Measurements from ENCODE around the gene SPAG9. TPM values are rescaled to one million over a fixed set of nuclear protein-coding genes. Genes with fewer than 3 reads are reported as not detected.

The SPAG9 gene
- total RNA-seq, 4 donors from 2014 or later: 39.4 to 211 (median 107) TPM

DNA sequence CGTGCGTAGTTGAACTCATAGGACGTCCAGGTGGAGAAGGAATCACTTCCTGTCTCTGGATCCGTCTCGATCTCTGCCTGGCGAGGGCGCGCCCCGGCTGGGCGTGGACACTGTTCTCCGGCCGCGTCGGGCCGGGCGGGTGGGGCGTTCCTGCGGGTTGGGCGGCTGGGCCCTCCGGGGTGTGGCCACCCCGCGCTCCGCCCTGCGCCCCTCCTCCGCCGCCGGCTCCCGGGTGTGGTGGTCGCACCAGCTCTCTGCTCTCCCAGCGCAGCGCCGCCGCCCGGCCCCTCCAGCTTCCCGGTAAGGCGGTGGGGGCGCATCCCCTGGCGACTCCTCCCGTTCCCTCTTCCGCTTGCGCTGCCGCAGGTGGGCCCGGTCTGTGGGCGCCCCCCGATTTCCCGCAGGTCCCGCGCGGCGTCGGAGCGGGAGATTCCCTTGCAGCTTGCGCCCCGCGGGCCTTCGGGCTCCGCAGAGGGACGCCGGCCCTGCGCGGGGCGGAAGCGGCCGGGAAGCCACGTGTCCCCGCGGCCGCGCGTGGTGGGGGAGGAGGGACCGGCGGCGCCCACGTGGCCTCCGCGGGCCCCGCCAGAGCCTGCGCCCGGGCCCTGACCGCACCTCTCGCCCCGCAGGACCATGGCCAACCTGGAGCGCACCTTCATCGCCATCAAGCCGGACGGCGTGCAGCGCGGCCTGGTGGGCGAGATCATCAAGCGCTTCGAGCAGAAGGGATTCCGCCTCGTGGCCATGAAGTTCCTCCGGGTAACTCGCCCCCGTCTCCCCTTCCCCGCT, 45.7 kb upstream of the SPAG9 start, which contains the start of gene NME2:
Gene NME2 (plus strand): TSS at position 214 of the 789 bp plus-strand sequence. CDS start 420 bp downstream, at position 634.
- Histone ChIP-seq H3K4me1 (peaks cover 6 to 7% of the 10 kb centered on the region in 2 donors), H3K27me3 (no peaks in the 10 kb centered on the region), H3K36me3 (no peaks in the 10 kb centered on the region), H3K27ac (peak within 1 kb of the TSS; percentile 92 to 96), H3K9me3 (no peaks in the 10 kb centered on the region), H3K4me3 (peak within 1 kb of the TSS; percentile 50 to 81)
- intact Hi-C loops (cut with DNase I; ENCODE audit: low total_unique reads): no loop called here
- peak; percentile 90 for DNase-seq
- TF ChIP-seq CTCF (IDR thresholded peaks at IDR 0.05) (peak in 2 of 4 experiments; percentile 10 to 15), POLR2A (IDR thresholded peaks at IDR 0.05) (peak; percentile 4 to 69)

GRCh38 chr17:51165680-51166197, 45.1 kb upstream of the SPAG9 start:
- intact Hi-C loops (cut with DNase I; ENCODE audit: low total_unique reads): no loop called here
- no peaks in the 10 kb centered on the region for H3K36me3 ChIP-seq
- H3K4me1 ChIP-seq: peaks cover 6 to 7% of the 10 kb centered on the region in 2 donors
- H3K27me3 ChIP-seq: no peaks in the 10 kb centered on the region
- TF ChIP-seq POLR2A (IDR thresholded peaks at IDR 0.05) (no peak), CTCF (IDR thresholded peaks at IDR 0.05) (no peak)
- H3K4me3 ChIP-seq: peak overlapping the region; percentile 50 to 81
- no peaks in the 10 kb centered on the region for H3K9me3 ChIP-seq
- peak overlapping the region; percentile 92 to 96 for H3K27ac ChIP-seq
- DNase-seq: no peak

GRCh38 chr17:51164911-51165679, 44.4 kb upstream of the SPAG9 start:
- no peaks in the 10 kb centered on the region for H3K27me3 ChIP-seq
- no peaks in the 10 kb centered on the region for H3K36me3 ChIP-seq
- DNase-seq: no peak
- no peaks in the 10 kb centered on the region for H3K9me3 ChIP-seq
- peaks cover 6 to 7% of the 10 kb centered on the region in 2 donors for H3K4me1 ChIP-seq
- H3K27ac ChIP-seq: peak overlapping the region; percentile 92 to 96
- intact Hi-C loops (cut with DNase I; ENCODE audit: low total_unique reads): no loop called here
- peak overlapping the region; percentile 50 to 81 for H3K4me3 ChIP-seq
- TF ChIP-seq CTCF (IDR thresholded peaks at IDR 0.05) (no peak), POLR2A (IDR thresholded peaks at IDR 0.05) (no peak)

GRCh38 chr17:51161541-51161940, 40.9 kb upstream of the SPAG9 start:
- intact Hi-C loops (cut with DNase I; ENCODE audit: low total_unique reads): no loop called here
- Histone ChIP-seq H3K27ac (no peak overlapping the region), H3K36me3 (no peaks in the 10 kb centered on the region), H3K4me1 (peaks cover 6 to 7% of the 10 kb centered on the region in 2 donors), H3K9me3 (no peaks in the 10 kb centered on the region), H3K4me3 (no peak overlapping the region), H3K27me3 (no peaks in the 10 kb centered on the region)
- DNase-seq: no peak
- no peak for TF ChIP-seq POLR2A (IDR thresholded peaks at IDR 0.05)
- TF ChIP-seq CTCF (IDR thresholded peaks at IDR 0.05): no peak
